HG02588 (cell line): ENCODE data around the gene GIGYF2.

ENCODE experiments used
- ATAC-seq: cut with Tn5 transposase; IDR thresholded peaks from one replicate; pipeline ENCODE4 v1.9.1; 2021; ENCODE audit warnings: mild to moderate bottlenecking, moderate library complexity; ENCODE audit not compliant: unreplicated experiment

The GIGYF2 gene

GRCh38 chr2:232860593-232861241 lies 163.6 kb downstream of the GIGYF2 start:
- no peak for ATAC-seq

GRCh38 chr2:232861353-232861752 lies 164.2 kb downstream of the GIGYF2 start:
- no peak for ATAC-seq

- ATAC-seq: no peak
Observed at GRCh38 chr2:232863996-232864395, 166.9 kb downstream of the GIGYF2 start.

GRCh38 chr2:232865165-232865564 lies 168.0 kb downstream of the GIGYF2 start:
- no peak for ATAC-seq

GRCh38 chr2:232866104-232866503 lies 169.0 kb downstream of the GIGYF2 start:
- no peak for ATAC-seq

GRCh38 chr2:232869138-232870017 lies 172.2 kb downstream of the GIGYF2 start:
- ATAC-seq: no peak

- ATAC-seq: no peak
Observed at GRCh38 chr2:232870018-232870765, 173.1 kb downstream of the GIGYF2 start, which contains the start of gene SNORC. Gene SNORC, plus strand, starts transcription at chr2:232870264. Its CDS starts 78 bp downstream, at chr2:232870342.

- no peak for ATAC-seq
Observed at GRCh38 chr2:232870766-232871371, 173.7 kb downstream of the GIGYF2 start.

- no peak for ATAC-seq
Observed at GRCh38 chr2:232871418-232871834, 174.3 kb downstream of the GIGYF2 start.

- ATAC-seq: no peak
Observed at GRCh38 chr2:232871835-232872736, 175.0 kb downstream of the GIGYF2 start.

- ATAC-seq: no peak
Observed at GRCh38 chr2:232872826-232873225, 175.7 kb downstream of the GIGYF2 start.

GRCh38 chr2:232873292-232873908 lies 176.3 kb downstream of the GIGYF2 start:
- ATAC-seq: no peak

- ATAC-seq: no peak
Observed at GRCh38 chr2:232873909-232874641, 176.9 kb downstream of the GIGYF2 start.

GRCh38 chr2:232874677-232875223 lies 177.6 kb downstream of the GIGYF2 start:
- ATAC-seq: no peak

GRCh38 chr2:232875256-232876121 lies 178.4 kb downstream of the GIGYF2 start:
- ATAC-seq: no peak

- ATAC-seq: no peak
Observed at GRCh38 chr2:232876161-232876977, 179.2 kb downstream of the GIGYF2 start.

- ATAC-seq: no peak
Observed at GRCh38 chr2:232876978-232877441, 179.9 kb downstream of the GIGYF2 start.
